ENCODE results near the gene ASXL1.
A peak's percentile ranks its signal among the peaks of the same experiment; 100 is the strongest.

Gene ASXL1

DNA sequence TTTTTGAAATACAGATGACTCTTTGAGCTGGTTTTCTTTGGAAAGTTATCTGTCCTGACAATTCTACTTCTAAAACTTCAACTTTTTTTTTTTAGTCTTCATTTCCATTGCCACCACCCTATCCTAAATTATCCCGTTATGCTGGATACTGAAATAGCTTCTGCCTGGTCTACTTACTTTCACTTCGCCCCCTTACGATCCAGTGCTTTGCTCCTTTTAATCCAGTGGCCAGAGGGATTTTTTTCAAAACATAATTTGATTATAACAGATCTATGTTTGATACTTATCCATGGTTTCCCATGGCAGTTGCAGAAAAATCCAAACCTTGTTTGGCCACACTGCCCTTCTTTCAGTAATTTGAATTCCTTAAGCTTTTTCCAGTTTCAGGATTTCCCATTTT lies 27.4 kb downstream of the ASXL1 start:
- H3K9me3 ChIP-seq (replicated peaks in 1 of 11) = no peaks in the 10 kb centered on the region
- H3K36me3 ChIP-seq = peaks cover 36 to 95% (median 71%) of the 10 kb centered on the region in 11 experiments
- peaks cover 15 to 32% (median 24%) of the 10 kb centered on the region in 10 experiments for H3K4me1 ChIP-seq
- no peak overlapping the region for H3K27ac ChIP-seq
- H3K4me3 ChIP-seq = no peak overlapping the region
- H4K20me1 ChIP-seq = peaks cover 54 to 100% (median 92%) of the 10 kb centered on the region in 11 experiments
- no peak overlapping the region for H3K9ac ChIP-seq
- H3K27me3 ChIP-seq = no peaks in the 10 kb centered on the region
- no peak overlapping the region for H3K4me2 ChIP-seq
- no peak for TF ChIP-seq Cebpa-rat (IDR thresholded peaks at IDR 0.05)

DNA sequence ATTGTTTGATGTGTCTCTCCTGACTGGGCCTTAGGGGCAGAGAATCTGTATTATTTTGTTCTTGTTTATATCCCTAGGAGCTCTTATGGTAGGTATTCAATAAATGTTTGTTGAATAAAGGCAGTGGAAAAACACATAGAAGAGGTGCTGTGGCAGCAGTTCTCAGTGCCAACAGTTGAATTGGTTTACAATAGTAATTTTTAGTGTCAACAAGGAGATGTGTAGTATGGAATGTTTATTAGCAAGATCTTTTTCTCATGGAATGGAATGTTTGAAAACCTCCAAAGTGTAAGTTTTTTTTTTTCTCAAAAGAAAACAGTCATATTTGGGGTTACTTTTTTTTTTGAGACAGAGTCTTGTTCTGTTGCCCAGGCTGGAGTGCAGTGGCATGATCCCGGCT lies 28.0 kb downstream of the ASXL1 start:
- Histone ChIP-seq H3K9me3 (replicated peaks in 1 of 11) (no peaks in the 10 kb centered on the region), H3K27ac (no peak overlapping the region), H3K4me3 (no peak overlapping the region), H3K4me1 (peaks cover 20 to 32% (median 25%) of the 10 kb centered on the region in 10 experiments), H4K20me1 (peaks cover 54 to 100% (median 92%) of the 10 kb centered on the region in 11 experiments), H3K4me2 (no peak overlapping the region), H3K9ac (no peak overlapping the region), H3K27me3 (no peaks in the 10 kb centered on the region), H3K36me3 (peaks cover 31 to 95% (median 67%) of the 10 kb centered on the region in 11 experiments)
- TF ChIP-seq Cebpa-rat (IDR thresholded peaks at IDR 0.05) = no peak

DNA sequence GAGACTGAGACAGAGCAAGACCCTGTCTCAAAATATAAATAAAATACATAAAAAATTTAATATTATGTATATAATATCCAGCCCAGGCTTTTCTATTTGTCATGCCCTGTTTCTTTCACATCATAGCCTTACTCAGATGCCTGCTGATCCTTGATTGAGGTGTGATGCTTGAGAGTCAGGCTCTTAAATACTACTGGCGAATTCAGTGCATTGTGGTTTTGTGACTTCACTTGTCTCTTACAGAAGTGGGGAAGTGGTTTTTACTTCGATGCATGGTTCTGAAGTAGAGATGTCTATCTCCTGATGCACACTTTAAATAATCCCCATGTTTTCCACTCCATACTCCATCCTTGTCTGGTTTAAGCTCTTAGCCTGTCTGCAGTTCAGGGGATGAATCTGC lies 29.1 kb downstream of the ASXL1 start:
- Histone ChIP-seq H3K27ac (no peak overlapping the region), H3K4me1 (peaks cover 22 to 38% (median 26%) of the 10 kb centered on the region in 10 experiments), H3K36me3 (peaks cover 23 to 95% (median 67%) of the 10 kb centered on the region in 11 experiments), H4K20me1 (peaks cover 63 to 100% (median 95%) of the 10 kb centered on the region in 11 experiments), H3K4me2 (peak overlapping the region; percentile 17 to 52 (median 36); a peak in 16 of 22 replicates), H3K9me3 (replicated peaks in 1 of 11) (no peaks in the 10 kb centered on the region), H3K9ac (no peak overlapping the region), H3K27me3 (no peaks in the 10 kb centered on the region), H3K4me3 (no peak overlapping the region)
- TF ChIP-seq Cebpa-rat (IDR thresholded peaks at IDR 0.05) = no peak

DNA sequence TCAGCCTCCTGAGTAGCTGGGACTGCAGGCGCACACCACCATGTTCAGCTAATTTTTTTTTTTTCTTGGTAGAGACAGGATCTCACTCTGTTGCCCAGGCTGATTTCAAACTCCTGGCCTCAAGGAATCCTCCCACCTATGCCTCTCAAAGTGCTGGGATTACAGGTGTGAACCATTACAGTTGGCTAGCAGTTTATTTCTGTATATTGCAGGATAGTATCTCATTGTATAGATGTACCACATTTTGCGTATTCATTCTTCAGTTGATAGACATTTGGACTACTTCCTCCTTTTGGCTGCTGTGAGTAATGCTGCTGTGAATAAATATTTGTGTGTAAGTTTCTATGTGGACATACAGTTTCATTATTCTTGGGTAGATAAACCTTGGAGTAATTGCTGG lies 32.9 kb downstream of the ASXL1 start:
- H3K27ac ChIP-seq = peak overlapping the region in 3 of 11 experiments; percentile 6 to 48 (median 37); a peak in 4 of 22 replicates
- no peak for TF ChIP-seq Cebpa-rat (IDR thresholded peaks at IDR 0.05)
- H3K9me3 ChIP-seq (replicated peaks in 1 of 11) = peaks cover 0 to 5% (median 0%) of the 10 kb centered on the region in 11 experiments; a peak in 3 of 22 replicates
- no peak overlapping the region for H3K4me3 ChIP-seq
- peaks cover 14 to 36% (median 20%) of the 10 kb centered on the region in 10 experiments for H3K4me1 ChIP-seq
- H3K27me3 ChIP-seq = no peaks in the 10 kb centered on the region
- H4K20me1 ChIP-seq = peaks cover 55 to 100% (median 95%) of the 10 kb centered on the region in 11 experiments
- peaks cover 17 to 97% (median 73%) of the 10 kb centered on the region in 11 experiments for H3K36me3 ChIP-seq
- H3K4me2 ChIP-seq = peak overlapping the region in 5 of 11 experiments; percentile 22 to 42 (median 35); a peak in 9 of 22 replicates
- no peak overlapping the region for H3K9ac ChIP-seq

DNA sequence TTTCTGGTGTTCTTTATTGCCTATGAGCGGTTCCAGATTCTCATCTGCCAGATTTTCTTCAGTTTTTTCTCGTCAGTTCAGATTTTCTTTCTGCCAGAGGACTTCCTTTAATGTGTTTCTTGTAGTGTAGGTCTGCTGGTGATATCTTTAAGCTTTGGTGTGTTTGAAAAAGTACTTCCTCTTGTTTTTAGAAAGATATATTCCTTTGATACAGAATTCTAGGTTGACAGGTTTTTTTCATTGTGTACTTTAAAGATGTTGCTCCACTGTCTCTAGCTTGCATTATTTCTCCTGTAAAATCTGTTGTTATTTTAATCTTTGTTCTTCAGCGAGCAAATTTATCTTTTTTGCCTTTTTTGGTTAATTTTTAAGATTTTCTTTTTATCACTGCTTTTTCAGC lies 36.9 kb downstream of the ASXL1 start:
- Histone ChIP-seq H3K9me3 (replicated peaks in 1 of 11) (peaks cover 0 to 5% (median 0%) of the 10 kb centered on the region in 11 experiments; a peak in 3 of 22 replicates), H3K4me1 (peaks cover 0 to 20% (median 7%) of the 10 kb centered on the region in 10 experiments; a peak in 11 of 20 replicates), H3K27me3 (no peaks in the 10 kb centered on the region), H3K4me2 (no peak overlapping the region), H4K20me1 (peaks cover 35 to 100% (median 90%) of the 10 kb centered on the region in 11 experiments; a peak in 20 of 22 replicates), H3K4me3 (no peak overlapping the region), H3K9ac (no peak overlapping the region), H3K36me3 (peaks cover 16 to 97% (median 79%) of the 10 kb centered on the region in 11 experiments), H3K27ac (no peak overlapping the region)
- no peak for TF ChIP-seq Cebpa-rat (IDR thresholded peaks at IDR 0.05)

DNA sequence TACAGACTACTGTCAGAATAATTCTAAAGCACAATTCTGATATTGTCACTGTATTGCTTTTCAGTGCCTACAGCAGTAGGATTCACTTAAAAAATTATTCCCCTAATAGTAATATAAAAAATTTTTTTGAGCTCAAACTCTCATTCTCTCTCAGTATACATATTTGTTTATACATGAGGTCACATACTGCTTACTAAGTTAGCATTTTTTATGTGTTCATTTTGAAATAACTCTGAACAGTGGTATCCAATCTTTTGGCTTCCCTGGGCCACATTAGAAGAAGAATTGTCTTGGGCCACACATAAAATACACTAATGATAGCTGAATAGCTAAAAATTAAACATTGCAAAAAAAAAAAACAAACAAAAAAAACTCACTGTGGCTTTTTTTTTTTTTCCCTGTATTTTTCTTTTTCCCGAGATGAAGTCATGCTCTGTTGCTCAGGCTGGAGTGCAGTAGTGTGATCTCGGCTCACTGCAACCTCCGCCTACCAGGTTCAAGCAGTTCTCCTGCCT lies 38.6 kb downstream of the ASXL1 start:
- H3K9me3 ChIP-seq (replicated peaks in 1 of 11) = peaks cover 0 to 5% (median 0%) of the 10 kb centered on the region in 11 experiments; a peak in 3 of 22 replicates
- H4K20me1 ChIP-seq = peaks cover 39 to 100% (median 91%) of the 10 kb centered on the region in 11 experiments; a peak in 20 of 22 replicates
- no peak overlapping the region for H3K4me3 ChIP-seq
- no peak for TF ChIP-seq Cebpa-rat (IDR thresholded peaks at IDR 0.05)
- no peak overlapping the region for H3K4me2 ChIP-seq
- H3K9ac ChIP-seq = no peak overlapping the region
- H3K27ac ChIP-seq = no peak overlapping the region
- H3K27me3 ChIP-seq = no peaks in the 10 kb centered on the region
- peaks cover 22 to 97% (median 79%) of the 10 kb centered on the region in 11 experiments for H3K36me3 ChIP-seq
- H3K4me1 ChIP-seq = peaks cover 0 to 7% (median 0%) of the 10 kb centered on the region in 10 experiments; a peak in 6 of 20 replicates

DNA sequence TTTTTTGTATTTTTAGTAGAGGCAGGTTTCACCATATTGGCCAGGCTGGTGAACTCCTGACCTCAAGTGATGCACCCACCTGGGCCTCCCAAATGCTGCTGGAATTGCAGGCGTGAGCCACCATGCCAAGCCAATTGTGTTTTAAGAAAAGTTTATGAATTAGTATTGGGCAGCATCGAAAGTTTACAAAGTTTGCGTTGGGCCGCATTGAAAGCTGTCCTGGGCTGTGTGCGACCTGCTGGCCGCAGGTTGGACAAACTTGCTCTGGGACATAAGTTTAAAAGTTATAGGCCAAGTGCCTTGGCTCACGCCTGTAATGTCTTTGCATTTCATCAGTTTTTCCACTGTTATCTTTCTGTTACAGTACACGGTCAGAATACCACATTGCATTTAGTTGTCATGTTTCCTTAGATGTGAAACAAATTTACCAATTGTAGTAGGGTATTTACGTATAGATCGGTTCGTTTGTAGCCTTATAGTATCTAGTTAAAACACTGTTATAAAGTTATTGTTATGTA lies 39.5 kb downstream of the ASXL1 start:
- no peak overlapping the region for H3K4me3 ChIP-seq
- H4K20me1 ChIP-seq = peaks cover 36 to 100% (median 94%) of the 10 kb centered on the region in 11 experiments; a peak in 20 of 22 replicates
- peaks cover 0 to 5% (median 0%) of the 10 kb centered on the region in 11 experiments; a peak in 3 of 22 replicates for H3K9me3 ChIP-seq (replicated peaks in 1 of 11)
- H3K4me1 ChIP-seq = peaks cover 0 to 7% (median 0%) of the 10 kb centered on the region in 10 experiments; a peak in 4 of 20 replicates
- no peak overlapping the region for H3K4me2 ChIP-seq
- no peak overlapping the region for H3K9ac ChIP-seq
- H3K27me3 ChIP-seq = no peaks in the 10 kb centered on the region
- peaks cover 27 to 95% (median 79%) of the 10 kb centered on the region in 11 experiments for H3K36me3 ChIP-seq
- no peak overlapping the region for H3K27ac ChIP-seq
- TF ChIP-seq Cebpa-rat (IDR thresholded peaks at IDR 0.05) = no peak

DNA sequence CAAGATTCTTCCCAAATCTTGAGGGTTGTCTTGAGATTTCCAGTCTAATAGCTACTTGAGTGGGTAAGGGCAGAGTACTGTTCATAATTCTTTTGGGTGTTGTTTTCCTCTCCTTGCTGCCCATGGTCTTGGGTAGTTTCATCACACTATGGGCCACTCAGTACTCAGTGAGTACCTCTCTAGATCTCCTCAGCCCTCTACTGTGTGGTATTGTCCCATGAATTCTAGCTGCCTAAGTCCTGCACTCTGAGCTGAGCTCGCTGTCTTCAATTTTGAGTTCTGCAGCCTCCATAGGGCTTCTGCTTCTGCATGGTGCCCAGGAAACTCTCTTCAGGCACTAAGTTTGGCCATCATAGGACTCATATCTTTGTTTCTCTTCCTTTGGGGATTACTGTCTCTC lies 42.3 kb downstream of the ASXL1 start:
- Histone ChIP-seq H3K4me2 (no peak overlapping the region), H3K27ac (no peak overlapping the region), H3K4me1 (peaks cover 0 to 7% (median 0%) of the 10 kb centered on the region in 10 experiments; a peak in 2 of 20 replicates), H3K9me3 (replicated peaks in 1 of 11) (0 out of 22 replicates have a peak, but pooled peaks cover 0 to 4% (median 0%) of the 10 kb centered on the region in 11 experiments), H3K4me3 (no peak overlapping the region), H4K20me1 (peaks cover 28 to 99% (median 95%) of the 10 kb centered on the region in 11 experiments; a peak in 20 of 22 replicates), H3K9ac (no peak overlapping the region), H3K36me3 (peaks cover 23 to 87% (median 69%) of the 10 kb centered on the region in 11 experiments), H3K27me3 (no peaks in the 10 kb centered on the region)
- TF ChIP-seq Cebpa-rat (IDR thresholded peaks at IDR 0.05) = no peak

DNA sequence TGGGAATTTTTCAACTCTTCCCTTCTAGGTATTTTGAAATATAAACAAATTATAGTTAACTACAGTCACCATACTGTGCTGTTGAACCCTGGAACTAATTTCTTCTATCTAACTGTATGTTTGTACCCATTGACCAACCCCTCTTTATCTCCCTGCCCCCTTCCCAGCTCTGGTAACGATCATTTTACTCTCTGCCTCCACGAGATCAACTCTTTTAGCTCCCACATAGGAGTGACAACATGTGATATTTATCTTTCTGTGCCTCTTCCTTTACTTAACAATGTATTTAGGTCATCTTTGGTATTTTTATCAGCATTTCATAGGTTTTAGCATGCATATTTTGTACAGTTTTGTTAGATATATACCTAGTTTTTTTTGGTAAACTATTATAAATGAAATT lies 45.9 kb downstream of the ASXL1 start:
- no peaks in the 10 kb centered on the region for H3K9me3 ChIP-seq (replicated peaks in 1 of 11)
- H3K4me1 ChIP-seq = peaks cover 9 to 18% (median 15%) of the 10 kb centered on the region in 10 experiments; a peak in 19 of 20 replicates
- peaks cover 29 to 100% (median 95%) of the 10 kb centered on the region in 11 experiments; a peak in 20 of 22 replicates for H4K20me1 ChIP-seq
- H3K9ac ChIP-seq = no peak overlapping the region
- no peak overlapping the region for H3K4me2 ChIP-seq
- H3K27me3 ChIP-seq = no peaks in the 10 kb centered on the region
- no peak overlapping the region for H3K27ac ChIP-seq
- peaks cover 26 to 90% (median 82%) of the 10 kb centered on the region in 11 experiments for H3K36me3 ChIP-seq
- no peak for TF ChIP-seq Cebpa-rat (IDR thresholded peaks at IDR 0.05)
- H3K4me3 ChIP-seq = no peak overlapping the region

All from BLaER1 treated with 17β-estradiol and CSF1 and Interleukin-3, amounts not matched to agents 10 nM and 100 nM (cell line).